ENCODE results near the gene TRAK2.

DNA sequence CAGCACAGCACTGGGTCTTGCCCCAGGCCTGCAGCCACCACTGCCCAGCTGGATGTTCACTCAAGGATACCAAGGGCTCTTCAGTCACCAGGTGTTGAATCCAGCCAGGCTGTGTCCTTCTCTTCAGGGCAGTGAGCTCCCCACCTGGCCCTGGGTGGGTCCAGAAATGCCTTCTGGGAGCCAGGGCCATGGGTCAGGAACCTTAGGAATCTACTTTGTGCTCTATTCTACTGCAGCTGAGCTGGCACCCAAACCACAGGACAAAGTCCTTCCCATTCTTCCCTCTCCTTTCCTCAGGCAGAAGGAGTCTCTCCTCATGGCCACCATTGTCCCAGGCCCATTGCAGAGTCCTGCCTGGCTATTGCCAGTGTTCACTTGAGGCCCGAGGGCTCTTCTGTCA, 13.3 kb upstream of the TRAK2 start:
- TF ChIP-seq, protein P1, sequence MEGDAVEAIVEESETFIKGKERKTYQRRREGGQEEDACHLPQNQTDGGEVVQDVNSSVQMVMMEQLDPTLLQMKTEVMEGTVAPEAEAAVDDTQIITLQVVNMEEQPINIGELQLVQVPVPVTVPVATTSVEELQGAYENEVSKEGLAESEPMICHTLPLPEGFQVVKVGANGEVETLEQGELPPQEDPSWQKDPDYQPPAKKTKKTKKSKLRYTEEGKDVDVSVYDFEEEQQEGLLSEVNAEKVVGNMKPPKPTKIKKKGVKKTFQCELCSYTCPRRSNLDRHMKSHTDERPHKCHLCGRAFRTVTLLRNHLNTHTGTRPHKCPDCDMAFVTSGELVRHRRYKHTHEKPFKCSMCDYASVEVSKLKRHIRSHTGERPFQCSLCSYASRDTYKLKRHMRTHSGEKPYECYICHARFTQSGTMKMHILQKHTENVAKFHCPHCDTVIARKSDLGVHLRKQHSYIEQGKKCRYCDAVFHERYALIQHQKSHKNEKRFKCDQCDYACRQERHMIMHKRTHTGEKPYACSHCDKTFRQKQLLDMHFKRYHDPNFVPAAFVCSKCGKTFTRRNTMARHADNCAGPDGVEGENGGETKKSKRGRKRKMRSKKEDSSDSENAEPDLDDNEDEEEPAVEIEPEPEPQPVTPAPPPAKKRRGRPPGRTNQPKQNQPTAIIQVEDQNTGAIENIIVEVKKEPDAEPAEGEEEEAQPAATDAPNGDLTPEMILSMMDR (IDR thresholded peaks at IDR 0.05): no peak
- no peak for TF ChIP-seq ZFX (IDR thresholded peaks at IDR 0.05; ENCODE audit: borderline replicate concordance)

Data from 22Rv1 (cell line).